Measurements from ENCODE around the gene NCDN.

GRCh38 chr1:35532497-35533223 is 24.9 kb upstream of the NCDN start:
- TF ChIP-seq, protein P1, sequence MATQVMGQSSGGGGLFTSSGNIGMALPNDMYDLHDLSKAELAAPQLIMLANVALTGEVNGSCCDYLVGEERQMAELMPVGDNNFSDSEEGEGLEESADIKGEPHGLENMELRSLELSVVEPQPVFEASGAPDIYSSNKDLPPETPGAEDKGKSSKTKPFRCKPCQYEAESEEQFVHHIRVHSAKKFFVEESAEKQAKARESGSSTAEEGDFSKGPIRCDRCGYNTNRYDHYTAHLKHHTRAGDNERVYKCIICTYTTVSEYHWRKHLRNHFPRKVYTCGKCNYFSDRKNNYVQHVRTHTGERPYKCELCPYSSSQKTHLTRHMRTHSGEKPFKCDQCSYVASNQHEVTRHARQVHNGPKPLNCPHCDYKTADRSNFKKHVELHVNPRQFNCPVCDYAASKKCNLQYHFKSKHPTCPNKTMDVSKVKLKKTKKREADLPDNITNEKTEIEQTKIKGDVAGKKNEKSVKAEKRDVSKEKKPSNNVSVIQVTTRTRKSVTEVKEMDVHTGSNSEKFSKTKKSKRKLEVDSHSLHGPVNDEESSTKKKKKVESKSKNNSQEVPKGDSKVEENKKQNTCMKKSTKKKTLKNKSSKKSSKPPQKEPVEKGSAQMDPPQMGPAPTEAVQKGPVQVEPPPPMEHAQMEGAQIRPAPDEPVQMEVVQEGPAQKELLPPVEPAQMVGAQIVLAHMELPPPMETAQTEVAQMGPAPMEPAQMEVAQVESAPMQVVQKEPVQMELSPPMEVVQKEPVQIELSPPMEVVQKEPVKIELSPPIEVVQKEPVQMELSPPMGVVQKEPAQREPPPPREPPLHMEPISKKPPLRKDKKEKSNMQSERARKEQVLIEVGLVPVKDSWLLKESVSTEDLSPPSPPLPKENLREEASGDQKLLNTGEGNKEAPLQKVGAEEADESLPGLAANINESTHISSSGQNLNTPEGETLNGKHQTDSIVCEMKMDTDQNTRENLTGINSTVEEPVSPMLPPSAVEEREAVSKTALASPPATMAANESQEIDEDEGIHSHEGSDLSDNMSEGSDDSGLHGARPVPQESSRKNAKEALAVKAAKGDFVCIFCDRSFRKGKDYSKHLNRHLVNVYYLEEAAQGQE (IDR thresholded peaks at IDR 0.05; ENCODE audit: insufficient read depth in 1 of 2, low read depth in 2 of 2, low read length in 2 of 2), result no peak
- TF ChIP-seq POLR2AphosphoS5 (IDR thresholded peaks at IDR 0.05; ENCODE audit: low read depth, low read length) (no peak), TAF1 (IDR thresholded peaks at IDR 0.05; ENCODE audit: borderline replicate concordance, insufficient read depth, low read length) (no peak), SIN3A (IDR thresholded peaks at IDR 0.05; ENCODE audit: borderline replicate concordance, insufficient read depth, low read length) (no peak), FOXP2 (optimal IDR thresholded peaks at IDR 0.05; ENCODE audit: borderline replicate concordance, extremely low read depth, extremely low read length, insufficient read depth) (no peak)
